ENCODE measurements around the gene PKNOX2. TPM values are rescaled to one million over a fixed set of nuclear protein-coding genes. Genes with fewer than 3 reads are reported as not detected.

Gene PKNOX2
- total and polyA plus RNA-seq, 2 of the 4 experiments (the other 2 are of a cell fraction), result 0.72 to 2.3 TPM

GRCh38 chr11:125404811-125405790, 240.6 kb downstream of the PKNOX2 start:
- in situ Hi-C loops (cut with MboI; ENCODE audit: low sequenced_read_pairs), result loop anchor here (5.0 to 25.0 kb wide), 4 partner anchors 240 to 743 kb away; partner anchors contain the start of genes PKNOX2, SIAE and SPA17
- no peak overlapping the region for H2AK9ac ChIP-seq (replicated peaks; ENCODE audit: low read depth, low read length, poor library complexity)
- POLR2A ChIA-PET (ENCODE audit: unreplicated experiment), result no interaction called here
- H3K27ac ChIP-seq (ENCODE audit: insufficient read depth, low read length), result no peak overlapping the region
- no peaks in the 10 kb centered on the region for H3K9me3 ChIP-seq (ENCODE audit: control insufficient read depth, insufficient read depth, low read length)
- H2BK15ac ChIP-seq (ENCODE audit: low read depth, low read length), result peak overlapping the region; percentile 59; the same call in 2 of the 3 replicates
- H4K5ac ChIP-seq (ENCODE audit: low read depth, low read length), result no peak overlapping the region; the same call in 1 of the 2 replicates
- intact Hi-C loops (cut with micrococcal nuclease), result loop anchor here (1.0 to 10.0 kb wide), 7 partner anchors 57 to 530 kb away; partner anchors contain the start of gene PKNOX2
- CTCF ChIA-PET, result interaction anchor here (0.6 to 2.0 kb wide), 8 partner anchors 9 to 314 kb away, joined by 3 to 14 read pairs (median 6); no protein-coding TSS in a partner anchor
- H3K4ac ChIP-seq (ENCODE audit: low read depth, low read length), result peak overlapping the region; percentile 85
- peak overlapping the region; percentile 38 to 50; a peak in 3 of 4 replicates for H4K8ac ChIP-seq (ENCODE audit: low read depth in 2 of 2, low read length in 2 of 2)
- dilution Hi-C loops (cut with HindIII; ENCODE audit: low sequenced_read_pairs, unreplicated experiment), result no loop called here
- H3K36me3 ChIP-seq (ENCODE audit: control insufficient read depth, insufficient read depth, low read length), result no peaks in the 10 kb centered on the region
- DNase-seq (peak; percentile 47), ATAC-seq (ENCODE audit: low read depth) (peak; percentile 96)
- peak overlapping the region; percentile 79 for H3K4me2 ChIP-seq (ENCODE audit: low read depth, low read length)
- no peak overlapping the region for H3K4me3 ChIP-seq (ENCODE audit: insufficient read depth, low read depth, low read length)
- H3K4me1 ChIP-seq (ENCODE audit: control insufficient read depth, insufficient read depth, low read length), result peaks cover 6% of the 10 kb centered on the region; the same call in 1 of the 2 replicates
- H2AFZ ChIP-seq (replicated peaks; ENCODE audit: low read length, poor library complexity), result peak overlapping the region; percentile 67
- H2AK5ac ChIP-seq (ENCODE audit: low read depth, low read length), result peak overlapping the region; percentile 91; the same call in 1 of the 2 replicates
- H4K20me1 ChIP-seq (ENCODE audit: insufficient read depth, low read length), result no peaks in the 10 kb centered on the region
- H3K56ac ChIP-seq (ENCODE audit: extremely low read depth, insufficient read depth, low read length), result no peak overlapping the region
- H3K14ac ChIP-seq (replicated peaks; ENCODE audit: low read depth, low read length), result peak overlapping the region; percentile 57; the same call in 1 of the 2 replicates
- WGBS, 2 experiments (ENCODE audit: extremely low coverage in 2 of 2, insufficient read length in 1 of 2), result 0% methylated on average over 1 of the region's 22 CpGs; no CpG with 5 or more reads in 1 of the 2 experiments
- H2BK5ac ChIP-seq (ENCODE audit: low read depth, low read length, poor library complexity, severe bottlenecking), result no peak overlapping the region
- no TSS peak for BruUV-seq (replicated peaks)
- peak overlapping the region; percentile 53 for H3K23ac ChIP-seq (ENCODE audit: low read depth, low read length)
- H3K9ac ChIP-seq (ENCODE audit: low read depth, low read length), result 0 out of 2 replicates have a peak overlapping the region, but pooled peaks have one; percentile 40
- H4K91ac ChIP-seq (ENCODE audit: insufficient read depth, low read depth, low read length), result peak overlapping the region; percentile 37; the same call in 1 of the 2 replicates
- no peak overlapping the region; the same call in 1 of the 2 replicates for H3K18ac ChIP-seq (ENCODE audit: low read depth, low read length)
- H3K27me3 ChIP-seq (ENCODE audit: control insufficient read depth, insufficient read depth, low read length), result peaks cover 18% of the 10 kb centered on the region
- peak overlapping the region; percentile 73 for H2BK120ac ChIP-seq (ENCODE audit: low read depth, low read length)
- H2BK20ac ChIP-seq (ENCODE audit: low read depth, low read length), result peak overlapping the region; percentile 64
- H3K9me1 ChIP-seq (ENCODE audit: insufficient read depth, low read length), result no peaks in the 10 kb centered on the region
- H3K79me1 ChIP-seq (ENCODE audit: low read depth in 1 of 2, low read length in 2 of 2), result no peaks in the 10 kb centered on the region
- no peak for TF ChIP-seq ELK1 (IDR thresholded peaks at IDR 0.05; ENCODE audit: borderline replicate concordance, low read depth, low read length)
- TF ChIP-seq CEBPB (IDR thresholded peaks at IDR 0.05; ENCODE audit: low read depth, low read length), result no peak
- TF ChIP-seq FOS (IDR thresholded peaks at IDR 0.05; ENCODE audit: low read depth, low read length), result no peak
- no peak for TF ChIP-seq NFE2L2 (IDR thresholded peaks at IDR 0.05; ENCODE audit: low read depth, low read length)
- TF ChIP-seq USF2 (IDR thresholded peaks at IDR 0.05; ENCODE audit: low read depth, low read length), result no peak
- peak; percentile 85 for TF ChIP-seq SMC3 (IDR thresholded peaks at IDR 0.05; ENCODE audit: low read depth, low read length)
- TF ChIP-seq MXI1 (IDR thresholded peaks at IDR 0.05; ENCODE audit: borderline replicate concordance, low read depth, low read length), result no peak
- peak; percentile 92 for TF ChIP-seq RAD21 (IDR thresholded peaks at IDR 0.05; ENCODE audit: low read length)
- TF ChIP-seq RFX5 (IDR thresholded peaks at IDR 0.05; ENCODE audit: low read depth, low read length), result no peak
- peak; percentile 95 for TF ChIP-seq CTCF (conservative IDR thresholded peaks at IDR 0.05; ENCODE audit: low read depth, low read length)
- TF ChIP-seq POLR2A (IDR thresholded peaks at IDR 0.05; ENCODE audit: low read depth, low read length), result peak; percentile 43; the same call in 1 of the 2 replicates
- no peak for TF ChIP-seq RCOR1 (IDR thresholded peaks at IDR 0.05; ENCODE audit: insufficient replicate concordance, low read length)

All from IMR-90 (cell line).